Middle frontal gyrus (tissue), 1 donor: Measurements from ENCODE around the gene ORAI1.
"Not testable (repeated sequence)": the region's sequence is repeated elsewhere in the genome, so short reads cannot be mapped to it uniquely, and the experiment has no call there.

ENCODE experiments used
- DNase-seq: peaks from one replicate; pipeline ENCODE4 v3.0.0-alpha.2; 2015; ENCODE audit warnings: low spot score; ENCODE audit errors: extremely low spot score

The ORAI1 gene

GRCh38 chr12:121648458-121649028 is 22.2 kb downstream of the ORAI1 start:
- DNase-seq: no peak

GRCh38 chr12:121649322-121649721 is 23.0 kb downstream of the ORAI1 start:
- no peak for DNase-seq

GRCh38 chr12:121649819-121650353 is 23.6 kb downstream of the ORAI1 start:
- no peak for DNase-seq

GRCh38 chr12:121651320-121651719 is 25.0 kb downstream of the ORAI1 start:
- DNase-seq: no peak

- no peak for DNase-seq
These were observed 26.6 kb downstream of the ORAI1 start for GRCh38 chr12:121652767-121653497.

GRCh38 chr12:121653999-121654398 is 27.7 kb downstream of the ORAI1 start:
- no peak for DNase-seq

- DNase-seq: no peak
These were observed 29.8 kb downstream of the ORAI1 start for GRCh38 chr12:121656122-121656521.

GRCh38 chr12:121657305-121658008 is 31.1 kb downstream of the ORAI1 start:
- no peak for DNase-seq

- not testable (repeated sequence) for DNase-seq
These were observed 35.2 kb downstream of the ORAI1 start for GRCh38 chr12:121661353-121662105.

GRCh38 chr12:121663610-121663929 is 37.2 kb downstream of the ORAI1 start:
- DNase-seq: no peak

GRCh38 chr12:121666829-121667228 is 40.5 kb downstream of the ORAI1 start:
- DNase-seq: not testable (repeated sequence)

GRCh38 chr12:121668750-121669520 is 42.6 kb downstream of the ORAI1 start:
- no peak for DNase-seq

- DNase-seq: no peak
These were observed 43.2 kb downstream of the ORAI1 start, which contains the start of gene MORN3 for GRCh38 chr12:121669521-121669900. TSS of gene MORN3 (minus strand) at chr12:121669654. CDS start at chr12:121669483, 171 bp downstream.

GRCh38 chr12:121673013-121673511 is 46.7 kb downstream of the ORAI1 start:
- DNase-seq: no peak

- DNase-seq: no peak
These were observed 49.9 kb downstream of the ORAI1 start for GRCh38 chr12:121676190-121676589.

- no peak for DNase-seq
These were observed 52.0 kb downstream of the ORAI1 start for GRCh38 chr12:121678305-121678704.

GRCh38 chr12:121678716-121679300 is 52.5 kb downstream of the ORAI1 start:
- DNase-seq: no peak

GRCh38 chr12:121679661-121680197 is 53.4 kb downstream of the ORAI1 start:
- not testable (repeated sequence) for DNase-seq

GRCh38 chr12:121688966-121689365 is 62.6 kb downstream of the ORAI1 start:
- DNase-seq: no peak

GRCh38 chr12:121689430-121689829 is 63.1 kb downstream of the ORAI1 start:
- no peak for DNase-seq
